K562 (cell line): ENCODE results near the gene PEF1. TPM values are rescaled to one million over a fixed set of nuclear protein-coding genes. Genes with fewer than 3 reads are reported as not detected.

Experiments used
- ATAC-seq: fragments of 200-7000 bp; cut with Tn5 transposase; 3 replicates; pipeline ENCODE4 v1.9.1; 2020; ENCODE audit warnings: moderate library complexity
- BruUV-seq: library from RNA; stranded (reverse); fragments of 400-500 nt; replicated peaks from 2 replicates; lab custom pipeline; 2021; lab: Mats Ljungman, UMichigan
- CTCF ChIA-PET: fragments of 300-600 bp; formaldehyde crosslinking; extraction: SDS; loops from one replicate; lab custom pipeline; 2021; ENCODE audit warnings: low intra/inter-chr PET ratio; lab: Yijun Ruan, JAX
- POLR2A ChIA-PET: fragments of 300-600, 350-650 bp; sonication (Branson Sonifier 250); formaldehyde crosslinking; extraction: SDS; loops from one replicate; lab custom pipeline; 2021; ENCODE audit warnings: antibody characterized with exemption, inconsistent platforms; lab: Yijun Ruan, JAX
- DNase-seq, 4 experiments: peaks; one replicate each; pipeline versions ENCODE4 v3.0.0 to v3.0.0-alpha.2; 2011 to 2018; ENCODE audit warnings: low spot score in 3 of 4, mixed read lengths in 3 of 4; ENCODE audit errors: extremely low read depth in 1 of 4
- FAIRE-seq: peaks from 2 replicates; lab custom pipeline; 2011; peaks lifted over from hg19 to GRCh38; lab: Jason Lieb, UNC
- H2AFZ ChIP-seq: 2 replicates; pipeline ENCODE4 v1.6.0; 2011; ENCODE audit warnings: low read depth, low read length, control low read depth, inconsistent platforms
- H3K27ac ChIP-seq: fragments of 200-600 bp; 3 replicates; pipeline ENCODE4 v1.8.0; 2011; ENCODE audit warnings: low read depth, mild to moderate bottlenecking, control low read depth, inconsistent platforms, low read length, moderate library complexity, mixed read lengths; ENCODE audit errors: extremely low read depth
- H3K27me3 ChIP-seq, 2 experiments: fragments of 300-600 bp in 1 of 2; 2 replicates in 1 of 2; 3 replicates in 1 of 2; pipeline versions ENCODE4 v1.6.0 to v1.8.0; 2011; ENCODE audit warnings: inconsistent platforms in 2 of 2, low read length in 2 of 2, mild to moderate bottlenecking in 1 of 2, mixed read lengths in 1 of 2, moderate library complexity in 1 of 2; ENCODE audit not compliant: control insufficient read depth in 2 of 2, insufficient read depth in 2 of 2
- H3K36me3 ChIP-seq: fragments of 300-600 bp; 3 replicates; pipeline ENCODE4 v1.8.0; 2011; ENCODE audit warnings: mild to moderate bottlenecking, low read length, inconsistent platforms; ENCODE audit not compliant: control insufficient read depth, insufficient read depth
- H3K4me1 ChIP-seq, 2 experiments: fragments of 200-600 bp in 1 of 2; replicated peaks in 1 of 2; 2 replicates in 1 of 2; 3 replicates in 1 of 2; pipeline versions ENCODE4 v1.5.1 to v1.8.0; 2011; ENCODE audit warnings: inconsistent platforms in 2 of 2, low read length in 2 of 2, mild to moderate bottlenecking in 1 of 2, mixed read lengths in 1 of 2, moderate library complexity in 1 of 2; ENCODE audit not compliant: control insufficient read depth in 2 of 2, insufficient read depth in 2 of 2
- H3K4me2 ChIP-seq: 2 replicates; pipeline ENCODE4 v1.6.1; 2011; ENCODE audit warnings: low read length, control low read depth, inconsistent platforms, mixed read lengths; ENCODE audit not compliant: insufficient read depth
- H3K4me3 ChIP-seq: fragments of 200-600 bp; sonication (generic), shearing (Covaris generic); 2 replicates; pipeline ENCODE4 v1.5.1; 2016; ENCODE audit warnings: control low read depth, inconsistent platforms
- H3K79me2 ChIP-seq: fragments of 200-600 bp; 3 replicates; pipeline ENCODE4 v1.8.0; 2011; ENCODE audit warnings: low read length, inconsistent platforms; ENCODE audit not compliant: control insufficient read depth, insufficient read depth
- H3K9ac ChIP-seq, 2 experiments: 2 replicates each; pipeline versions ENCODE4 v1.6.0 to v1.6.1; 2011; ENCODE audit warnings: low read depth in 2 of 2, low read length in 2 of 2, control low read depth in 1 of 2, inconsistent platforms in 1 of 2, mild to moderate bottlenecking in 1 of 2, mixed read lengths in 1 of 2; ENCODE audit not compliant: insufficient read depth in 1 of 2
- H3K9me1 ChIP-seq: one replicate; pipeline ENCODE4 v1.6.0; 2011; ENCODE audit warnings: inconsistent platforms, mild to moderate bottlenecking, low read length, moderate library complexity; ENCODE audit not compliant: control insufficient read depth, insufficient read depth
- H3K9me3 ChIP-seq: replicated peaks from 2 replicates; pipeline ENCODE4 v1.5.1; 2011; ENCODE audit warnings: low read depth, low read length, inconsistent platforms; ENCODE audit not compliant: control insufficient read depth, insufficient read depth
- H4K20me1 ChIP-seq: replicated peaks from 2 replicates; pipeline ENCODE4 v1.6.1; 2011; ENCODE audit warnings: low read length, inconsistent platforms, mixed read lengths; ENCODE audit not compliant: control insufficient read depth, insufficient read depth
- FOXJ3 ChIP-seq: sonication (generic); formaldehyde crosslinking; IDR thresholded peaks from 2 replicates; pipeline ENCODE4 v1.4.0; 2020; ENCODE audit warnings: mild to moderate bottlenecking, missing genetic modification reagents
- GABPB2 ChIP-seq: fragments of 250-450 bp; sonication (Bioruptor Pico); conservative IDR thresholded peaks from 2 replicates; pipeline ENCODE4 v1.5.1; 2021; ENCODE audit warnings: mild to moderate bottlenecking
- GATA2 ChIP-seq: sonication (generic); formaldehyde crosslinking; IDR thresholded peaks from 2 replicates; pipeline ENCODE4 v1.4.0; 2020; ENCODE audit warnings: mild to moderate bottlenecking, missing genetic modification reagents
- PCBP1 ChIP-seq: fragments of 200-400 bp; formaldehyde crosslinking; IDR thresholded peaks from 2 replicates; pipeline ENCODE4 v1.6.1; 2018; ENCODE audit warnings: mild to moderate bottlenecking, low read depth, low read length; ENCODE audit not compliant: poor library complexity, severe bottlenecking
- SRSF7 ChIP-seq: fragments of 200-400 bp; formaldehyde crosslinking; optimal IDR thresholded peaks from 2 replicates; pipeline ENCODE3; 2017; ENCODE audit warnings: mild to moderate bottlenecking, low read depth, low read length
- ZC3H11A ChIP-seq: IDR thresholded peaks from 2 replicates; pipeline ENCODE4 v1.6.1; 2012; ENCODE audit warnings: low read depth, low read length, improper control_type of control experiment
- ZNF232 ChIP-seq: sonication (generic); formaldehyde crosslinking; IDR thresholded peaks from 2 replicates; pipeline ENCODE4 v1.8.0; 2022; ENCODE audit warnings: mild to moderate bottlenecking, missing genetic modification reagents
- WGBS: fragments of 100-300 bp; shearing (Covaris generic); methylation state at CpG from one replicate; pipeline ENCODE4 v1.1.6; 2016; ENCODE audit warnings: low coverage, mixed read lengths; ENCODE audit not compliant: insufficient coverage; ENCODE audit errors: missing lambda C conversion rate; 5-methylcytosine and 5-hydroxymethylcytosine counted together
- in situ Hi-C: fragments of 300-500 bp; cut with MboI; formaldehyde crosslinking; loops from 4 replicates; pipeline ENCODE4 v1.15.0; 2018; ENCODE audit warnings: inconsistent platforms, mixed read lengths
- intact Hi-C: fragments of 100-400 bp; cut with micrococcal nuclease; formaldehyde crosslinking; loops from 2 replicates; pipeline ENCODE4 v1.14.2; 2022
- polyA plus RNA-seq, 8 experiments: library from polyadenylated mRNA; depleted of rRNA in 4 of 8; stranded (reverse) in 5 of 8; unstranded in 3 of 8; fragments of >200 nt; fragmentation: Nextera tagmentation in 2 of 8; fragmentation: Illumina TruSeq in 1 of 8; extraction: Ambion mirVana in 2 of 8; extraction: Trizol in 1 of 8; gene quantifications; 2 replicates each; pipeline versions ENCODE4 v1.2.1 to v1.2.3, GENCODE V29; 2011 to 2014; ENCODE audit warnings: inconsistent platforms in 1 of 8, missing spikeins in 1 of 8
- total RNA-seq, 7 experiments: library from RNA; depleted of rRNA in 6 of 7; stranded (reverse); fragments of >200 nt in 6 of 7; fragmentation: Illumina TruSeq in 2 of 7; extraction: Trizol in 2 of 7; gene quantifications; 2 replicates each; pipeline versions ENCODE4 v1.2.1 to v1.2.3, GENCODE V29; 2011 to 2021; ENCODE audit warnings: low replicate concordance in 1 of 7
- TF ChIP-seq, protein P1 (sequence below), 2 experiments: fragments of 450-650 bp; formaldehyde crosslinking in 1 of 2; IDR thresholded peaks; 2 replicates each; pipeline versions ENCODE4 v1.4.0 to v1.6.1; 2014 to 2020; ENCODE audit warnings: mild to moderate bottlenecking in 2 of 2, borderline replicate concordance in 1 of 2, low read depth in 1 of 2
- TF ChIP-seq, protein P2 (sequence below): fragments of 250-450 bp; sonication (Bioruptor Pico); IDR thresholded peaks from 2 replicates; pipeline ENCODE4 v1.5.0; 2021

PEF1 gene
- total and polyA plus RNA-seq, 9 of the 15 experiments (the other 6 are each of a cell fraction or from before 2014, with no cell fraction given) = 26.3 to 95.5 (median 61.9) TPM

DNA sequence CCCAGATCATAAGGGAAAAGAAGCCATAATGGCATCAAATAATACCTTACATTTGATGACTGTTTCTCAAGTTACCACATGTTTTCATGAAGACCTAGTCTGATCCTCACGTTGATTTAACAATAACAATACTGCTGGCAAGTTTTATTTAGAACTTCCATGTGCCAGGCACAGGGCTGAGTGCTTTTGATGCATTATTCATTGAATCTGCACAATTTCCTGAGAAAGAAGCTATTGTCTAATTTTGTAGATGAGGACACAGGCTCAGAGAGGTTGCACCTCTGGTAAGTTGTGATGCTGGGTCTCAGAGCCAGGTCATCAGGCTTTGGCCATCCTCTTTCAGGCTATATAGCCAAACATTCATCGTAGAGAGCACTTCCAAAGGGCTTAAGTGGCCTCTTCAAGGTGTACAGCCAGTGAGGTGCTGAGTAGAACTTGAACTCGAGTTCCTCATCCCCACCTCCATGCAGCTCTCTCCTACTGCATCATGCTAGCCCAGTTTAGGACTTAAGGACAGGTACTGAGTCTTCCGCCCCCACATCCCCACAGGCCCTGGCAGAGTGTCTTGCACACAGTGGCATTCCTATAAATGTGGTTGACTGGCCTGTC is 8.3 kb upstream of the PEF1 start (continued):
- TF ChIP-seq SRSF7 = no peak
- TF ChIP-seq ZC3H11A = no peak

DNA sequence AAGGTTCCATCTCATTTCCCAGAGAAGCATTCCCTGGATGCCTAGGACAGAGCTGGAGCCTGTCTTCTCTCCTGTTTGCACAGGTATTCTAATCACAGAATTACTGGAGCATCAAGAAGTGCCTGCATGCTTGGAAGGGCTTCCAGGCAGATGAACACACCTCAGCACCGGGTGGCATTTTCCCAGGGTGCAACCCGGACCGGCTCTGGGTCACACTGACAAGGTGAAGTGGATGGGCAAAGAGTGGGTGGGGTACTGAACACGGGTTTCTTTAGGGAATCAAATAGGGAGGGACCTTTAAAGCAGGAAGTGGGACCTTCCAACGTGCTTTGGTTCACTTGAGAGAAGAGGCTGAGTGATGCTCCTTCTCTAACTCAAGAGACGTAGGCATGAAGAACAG is 7.1 kb upstream of the PEF1 start:
- ChIA-PET CTCF (no interaction called here), POLR2A (interaction anchor here (0.6 to 1.9 kb wide), 7 partner anchors 10 to 886 kb away, joined by 3 to 7 read pairs (median 3); no protein-coding TSS in a partner anchor)
- no peak overlapping the region for H2AFZ ChIP-seq
- peaks cover 20 to 48% of the 10 kb centered on the region in 2 experiments; a peak in 4 of 5 replicates for H3K27me3 ChIP-seq
- no peak overlapping the region for H3K4me3 ChIP-seq
- H4K20me1 ChIP-seq = peaks cover under 1% of the 10 kb centered on the region; the same call in 1 of the 2 replicates
- 2% methylated on average over 6 of the region's 6 CpGs for WGBS
- H3K79me2 ChIP-seq = no peaks in the 10 kb centered on the region
- no peaks in the 10 kb centered on the region for H3K4me1 ChIP-seq
- H3K9me3 ChIP-seq = no peaks in the 10 kb centered on the region
- no peaks in the 10 kb centered on the region for H3K36me3 ChIP-seq
- intact Hi-C loops = no loop called here
- no peak overlapping the region for H3K27ac ChIP-seq
- in situ Hi-C loops = no loop called here
- no peak for ATAC-seq
- H3K9ac ChIP-seq = no peak overlapping the region
- no TSS peak for BruUV-seq
- no peak overlapping the region for H3K4me2 ChIP-seq
- H3K9me1 ChIP-seq = no peaks in the 10 kb centered on the region
- no peak for FAIRE-seq
- DNase-seq = no peak
- TF ChIP-seq ZNF232 (no peak), GATA2 (CRISPR knock-in tag) (no peak), PCBP1 (no peak), GABPB2 (no peak), FOXJ3 (CRISPR knock-in tag) (no peak)
- TF ChIP-seq, protein P1, sequence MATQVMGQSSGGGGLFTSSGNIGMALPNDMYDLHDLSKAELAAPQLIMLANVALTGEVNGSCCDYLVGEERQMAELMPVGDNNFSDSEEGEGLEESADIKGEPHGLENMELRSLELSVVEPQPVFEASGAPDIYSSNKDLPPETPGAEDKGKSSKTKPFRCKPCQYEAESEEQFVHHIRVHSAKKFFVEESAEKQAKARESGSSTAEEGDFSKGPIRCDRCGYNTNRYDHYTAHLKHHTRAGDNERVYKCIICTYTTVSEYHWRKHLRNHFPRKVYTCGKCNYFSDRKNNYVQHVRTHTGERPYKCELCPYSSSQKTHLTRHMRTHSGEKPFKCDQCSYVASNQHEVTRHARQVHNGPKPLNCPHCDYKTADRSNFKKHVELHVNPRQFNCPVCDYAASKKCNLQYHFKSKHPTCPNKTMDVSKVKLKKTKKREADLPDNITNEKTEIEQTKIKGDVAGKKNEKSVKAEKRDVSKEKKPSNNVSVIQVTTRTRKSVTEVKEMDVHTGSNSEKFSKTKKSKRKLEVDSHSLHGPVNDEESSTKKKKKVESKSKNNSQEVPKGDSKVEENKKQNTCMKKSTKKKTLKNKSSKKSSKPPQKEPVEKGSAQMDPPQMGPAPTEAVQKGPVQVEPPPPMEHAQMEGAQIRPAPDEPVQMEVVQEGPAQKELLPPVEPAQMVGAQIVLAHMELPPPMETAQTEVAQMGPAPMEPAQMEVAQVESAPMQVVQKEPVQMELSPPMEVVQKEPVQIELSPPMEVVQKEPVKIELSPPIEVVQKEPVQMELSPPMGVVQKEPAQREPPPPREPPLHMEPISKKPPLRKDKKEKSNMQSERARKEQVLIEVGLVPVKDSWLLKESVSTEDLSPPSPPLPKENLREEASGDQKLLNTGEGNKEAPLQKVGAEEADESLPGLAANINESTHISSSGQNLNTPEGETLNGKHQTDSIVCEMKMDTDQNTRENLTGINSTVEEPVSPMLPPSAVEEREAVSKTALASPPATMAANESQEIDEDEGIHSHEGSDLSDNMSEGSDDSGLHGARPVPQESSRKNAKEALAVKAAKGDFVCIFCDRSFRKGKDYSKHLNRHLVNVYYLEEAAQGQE (IDR thresholded peaks at IDR 0.05; ENCODE audit: borderline replicate concordance) = no peak
- TF ChIP-seq, protein P1 (CRISPR knock-in tag; IDR thresholded peaks at IDR 0.05; ENCODE audit: low read depth) = no peak
- TF ChIP-seq, protein P2, sequence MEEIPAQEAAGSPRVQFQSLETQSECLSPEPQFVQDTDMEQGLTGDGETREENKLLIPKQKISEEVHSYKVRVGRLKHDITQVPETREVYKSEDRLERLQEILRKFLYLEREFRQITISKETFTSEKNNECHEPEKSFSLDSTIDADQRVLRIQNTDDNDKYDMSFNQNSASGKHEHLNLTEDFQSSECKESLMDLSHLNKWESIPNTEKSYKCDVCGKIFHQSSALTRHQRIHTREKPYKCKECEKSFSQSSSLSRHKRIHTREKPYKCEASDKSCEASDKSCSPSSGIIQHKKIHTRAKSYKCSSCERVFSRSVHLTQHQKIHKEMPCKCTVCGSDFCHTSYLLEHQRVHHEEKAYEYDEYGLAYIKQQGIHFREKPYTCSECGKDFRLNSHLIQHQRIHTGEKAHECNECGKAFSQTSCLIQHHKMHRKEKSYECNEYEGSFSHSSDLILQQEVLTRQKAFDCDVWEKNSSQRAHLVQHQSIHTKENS (CRISPR knock-in tag) = no peak
